Retina (tissue), 1 donor: Measurements from ENCODE around the gene POPDC2.
"Not testable (repeated sequence)": the region's sequence is repeated elsewhere in the genome, so short reads cannot be mapped to it uniquely, and the experiment has no call there.

ENCODE experiments used
- DNase-seq: peaks from one replicate; pipeline ENCODE4 v3.0.0-alpha.2; 2016

The POPDC2 gene

GRCh38 chr3:119611664-119612063 is 48.7 kb downstream of the POPDC2 start:
- DNase-seq: no peak

GRCh38 chr3:119609301-119609700 is 51.1 kb downstream of the POPDC2 start:
- DNase-seq: no peak

- no peak for DNase-seq
These were observed 51.9 kb downstream of the POPDC2 start for GRCh38 chr3:119608405-119609000.

GRCh38 chr3:119604878-119605277 is 55.5 kb downstream of the POPDC2 start:
- DNase-seq: no peak

- DNase-seq: no peak
These were observed 57.7 kb downstream of the POPDC2 start for GRCh38 chr3:119602676-119603075.

GRCh38 chr3:119601154-119601553 is 59.2 kb downstream of the POPDC2 start:
- DNase-seq: no peak

GRCh38 chr3:119600732-119601131 is 59.7 kb downstream of the POPDC2 start:
- no peak for DNase-seq

GRCh38 chr3:119599558-119600174 is 60.7 kb downstream of the POPDC2 start:
- no peak for DNase-seq

- no peak for DNase-seq
These were observed 61.8 kb downstream of the POPDC2 start for GRCh38 chr3:119598410-119599098.

- no peak for DNase-seq
These were observed 62.7 kb downstream of the POPDC2 start, which contains the start of gene PLA1A for GRCh38 chr3:119597548-119598288. Gene PLA1A (plus strand): TSS chr3:119597885. CDS start chr3:119597914, 29 bp downstream.

- DNase-seq: no peak
These were observed 64.0 kb downstream of the POPDC2 start for GRCh38 chr3:119596398-119596797.

- DNase-seq: no peak
These were observed 64.6 kb downstream of the POPDC2 start for GRCh38 chr3:119595639-119596334.

- DNase-seq: not testable (repeated sequence)
These were observed 65.5 kb downstream of the POPDC2 start for GRCh38 chr3:119594929-119595328.

- DNase-seq: no peak
These were observed 66.3 kb downstream of the POPDC2 start for GRCh38 chr3:119594066-119594465.

GRCh38 chr3:119592861-119593260 is 67.5 kb downstream of the POPDC2 start:
- DNase-seq: no peak
